ENCODE data around the gene CHMP2A.
"Not testable (repeated sequence)": the region's sequence is repeated elsewhere in the genome, so short reads cannot be mapped to it uniquely, and the experiment has no call there.

CHMP2A gene

DNA sequence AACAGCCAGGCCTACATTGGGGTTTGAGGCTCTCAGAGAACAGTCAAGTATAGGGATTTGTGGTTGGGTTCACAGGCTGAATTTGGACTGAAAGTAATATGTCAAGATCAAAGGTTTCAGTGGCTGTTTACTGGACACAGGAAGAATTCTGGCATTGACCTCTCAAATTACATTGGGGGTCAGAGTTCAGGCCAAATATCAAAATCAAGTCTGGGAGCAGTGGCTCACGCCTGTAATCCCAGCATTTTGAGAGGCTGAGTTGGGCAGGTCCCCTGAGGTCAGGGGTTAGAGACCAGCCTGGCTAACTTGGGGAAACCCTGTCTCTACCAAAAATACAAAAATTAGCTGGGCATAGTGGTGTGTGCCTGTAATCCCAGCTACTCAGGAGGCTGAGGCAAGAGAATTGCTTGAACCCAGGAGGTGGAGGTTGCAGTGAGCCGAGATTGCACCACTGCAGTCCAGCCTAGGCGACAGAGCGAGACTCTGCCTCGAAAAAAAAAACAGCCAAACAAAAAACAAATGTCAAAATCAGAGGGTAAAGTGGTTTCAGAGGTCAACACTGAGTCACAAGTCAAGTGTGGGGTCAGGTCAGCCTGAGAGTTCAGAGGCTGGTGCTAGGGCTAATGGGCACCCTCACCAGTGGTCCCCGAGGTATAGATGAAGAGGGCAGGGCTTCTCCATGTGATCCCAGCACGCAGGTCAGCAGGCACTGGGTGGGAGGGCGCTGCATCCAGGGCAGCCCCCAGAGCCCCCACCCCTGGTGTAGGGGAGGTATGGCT lies 44.6 kb downstream of the CHMP2A start:
- no peak for DNase-seq

DNA sequence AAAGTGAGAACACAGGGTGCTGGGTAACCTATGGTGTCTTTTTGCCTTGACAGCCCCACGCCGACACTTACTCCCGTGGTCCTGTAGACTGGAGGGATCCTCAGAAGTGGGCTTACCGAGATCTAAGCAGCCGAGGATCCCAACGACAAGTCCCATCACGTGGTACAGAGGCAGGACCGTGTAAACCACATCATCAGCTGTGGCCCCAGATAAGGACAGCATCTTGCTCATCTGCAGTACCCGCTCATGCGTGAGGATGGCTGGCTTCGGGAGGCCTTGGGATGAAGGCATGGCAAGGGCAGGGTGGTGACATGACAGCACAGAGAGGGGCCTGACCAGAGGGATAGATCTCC lies 45.2 kb downstream of the CHMP2A start:
- no peak for DNase-seq

DNA sequence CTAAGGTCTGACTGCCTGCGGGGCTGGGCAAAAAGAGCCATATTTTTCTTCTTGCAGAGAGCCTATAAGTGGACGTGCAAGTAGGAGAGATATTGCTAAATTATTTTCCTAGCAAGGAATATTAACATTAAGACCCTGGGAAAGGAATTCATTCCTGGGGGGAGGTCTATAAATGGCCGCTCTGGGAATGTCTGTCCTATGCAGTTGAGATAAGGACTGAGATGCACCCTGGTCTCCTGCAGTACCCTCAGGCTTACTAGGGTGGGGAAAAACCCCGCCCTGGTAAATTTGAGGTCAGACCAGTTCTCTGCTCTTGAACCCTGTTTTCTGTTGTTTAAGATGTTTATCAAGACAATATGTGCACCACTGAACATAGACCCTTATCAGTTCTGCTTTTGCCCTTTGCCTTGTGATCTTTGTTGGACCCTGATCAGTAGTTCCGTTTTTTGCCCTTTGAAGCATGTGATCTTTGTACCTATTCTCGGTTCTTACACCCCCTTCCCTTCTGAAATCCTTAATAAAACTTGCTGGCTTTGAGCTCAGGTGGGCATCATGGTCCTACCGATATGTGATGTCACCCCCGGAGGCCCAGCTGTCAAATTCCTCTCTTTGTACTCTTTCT lies 47.2 kb downstream of the CHMP2A start:
- DNase-seq: not testable (repeated sequence)
